ENCODE results near the gene NMT1.

GRCh38 chr17:45060382-45060796 lies 728 bp upstream of the NMT1 start:
- no peak for TF ChIP-seq CTCF (IDR thresholded peaks at IDR 0.05)
- no peak for TF ChIP-seq POLR2A (IDR thresholded peaks at IDR 0.05)

All from prostate gland (tissue), 2 donors.